H1 (cell line): ENCODE results near the gene TBX4. TPM values are rescaled to one million over a fixed set of nuclear protein-coding genes. Genes with fewer than 3 reads are reported as not detected.
"Not testable (repeated sequence)": the region's sequence is repeated elsewhere in the genome, so short reads cannot be mapped to it uniquely, and the experiment has no call there.

Experiments
- CTCF ChIA-PET: fragments of 300-600 bp; sonication (Branson Sonifier 250); formaldehyde crosslinking; loops from one replicate; lab custom pipeline; 2021; ENCODE audit not compliant: partially characterized antibody; lab: Charles Lee
- POLR2A ChIA-PET: fragments of 300-600 bp; sonication (Branson Sonifier 250); formaldehyde crosslinking; loops from one replicate; lab custom pipeline; 2021; ENCODE audit warnings: inconsistent platforms; ENCODE audit not compliant: partially characterized antibody; lab: Charles Lee
- DNase-seq, 2 experiments: peaks; one replicate each; pipeline versions ENCODE4 v3.0.0 to v3.0.0-alpha.2; 2010 to 2022; ENCODE audit warnings: low spot score in 2 of 2, low read depth in 1 of 2, mixed read lengths in 1 of 2
- FAIRE-seq: peaks from 2 replicates; lab custom pipeline; 2011; peaks lifted over from hg19 to GRCh38; lab: Jason Lieb, UNC
- H2AFZ ChIP-seq: 2 replicates; pipeline ENCODE4 v1.8.1; 2012; ENCODE audit warnings: low read length, inconsistent platforms
- H2AK5ac ChIP-seq: 2 replicates; pipeline ENCODE4 v1.6.1; 2013; ENCODE audit warnings: low read depth, low read length
- H2BK120ac ChIP-seq: replicated peaks from 2 replicates; pipeline ENCODE3; 2013; ENCODE audit warnings: low read depth, low read length, inconsistent platforms
- H2BK12ac ChIP-seq: 2 replicates; pipeline ENCODE4 v1.6.1; 2013; ENCODE audit warnings: low read depth, low read length
- H2BK15ac ChIP-seq: 2 replicates; pipeline ENCODE4 v1.6.1; 2013; ENCODE audit warnings: low read length
- H2BK20ac ChIP-seq: 2 replicates; pipeline ENCODE4 v1.6.1; 2013; ENCODE audit warnings: low read length
- H2BK5ac ChIP-seq: 2 replicates; pipeline ENCODE4 v1.6.1; 2013; ENCODE audit warnings: low read depth, low read length
- H3K14ac ChIP-seq: 2 replicates; pipeline ENCODE4 v1.6.1; 2013; ENCODE audit warnings: inconsistent platforms; ENCODE audit not compliant: insufficient read length
- H3K18ac ChIP-seq: 2 replicates; pipeline ENCODE4 v1.6.1; 2013; ENCODE audit warnings: low read length; ENCODE audit errors: extremely low read depth
- H3K23ac ChIP-seq: 2 replicates; pipeline ENCODE4 v1.6.1; 2013; ENCODE audit warnings: inconsistent platforms; ENCODE audit not compliant: insufficient read length
- H3K23me2 ChIP-seq: 2 replicates; pipeline ENCODE4 v1.6.1; 2013; ENCODE audit warnings: low read depth, low read length
- H3K27ac ChIP-seq: 2 replicates; pipeline ENCODE4 v1.6.1; 2011; ENCODE audit warnings: low read depth, low read length, inconsistent platforms
- H3K27me3 ChIP-seq, 4 experiments: replicated peaks in 1 of 4; 1 replicate in 1 of 4; 2 replicates in 3 of 4; pipeline versions ENCODE4 v1.6.1 to v1.8.1; 2011 to 2013; ENCODE audit warnings: low read length in 3 of 4, mild to moderate bottlenecking in 3 of 4, inconsistent platforms in 2 of 4, mixed read lengths in 2 of 4, moderate library complexity in 1 of 4; ENCODE audit not compliant: control insufficient read depth in 3 of 4, insufficient read depth in 3 of 4; ENCODE audit errors: extremely low read depth in 1 of 4
- H3K36me3 ChIP-seq, 4 experiments: 2 replicates each; pipeline versions ENCODE4 v1.6.1 to v1.8.1; 2011 to 2013; ENCODE audit warnings: mild to moderate bottlenecking in 4 of 4, low read length in 3 of 4, moderate library complexity in 2 of 4, control low read depth in 1 of 4, inconsistent platforms in 1 of 4; ENCODE audit not compliant: insufficient read depth in 4 of 4, control insufficient read depth in 2 of 4
- H3K4ac ChIP-seq: replicated peaks from 2 replicates; pipeline ENCODE3; 2013; ENCODE audit warnings: low read length, low read depth, mixed read lengths, inconsistent platforms; ENCODE audit not compliant: insufficient read length
- H3K4me1 ChIP-seq, 4 experiments: replicated peaks in 1 of 4; 1 replicate in 1 of 4; 2 replicates in 3 of 4; pipeline versions ENCODE4 v1.6.1 to v1.8.1; 2011 to 2013; ENCODE audit warnings: low read length in 3 of 4, inconsistent platforms in 2 of 4, mixed read lengths in 1 of 4; ENCODE audit not compliant: insufficient read depth in 4 of 4, control insufficient read depth in 3 of 4
- H3K4me2 ChIP-seq, 2 experiments: 2 replicates each; pipeline versions ENCODE4 v1.6.1 to v1.8.1; 2011 to 2013; ENCODE audit warnings: low read depth in 2 of 2, low read length in 2 of 2, control low read depth in 1 of 2, inconsistent platforms in 1 of 2, mild to moderate bottlenecking in 1 of 2; ENCODE audit not compliant: insufficient read depth in 1 of 2
- H3K4me3 ChIP-seq, 4 experiments: fragments of 200-600, 300-600 bp in 1 of 4; sonication (generic), shearing (Covaris generic), sonication (Bioruptor Twin) in 1 of 4; 2 replicates each; pipeline versions ENCODE4 v1.5.1 to v1.8.1; 2011 to 2016; ENCODE audit warnings: low read length in 4 of 4, low read depth in 3 of 4, control low read depth in 2 of 4, inconsistent platforms in 2 of 4, mild to moderate bottlenecking in 2 of 4, mixed read lengths in 1 of 4, moderate library complexity in 1 of 4; ENCODE audit not compliant: insufficient read depth in 2 of 4; ENCODE audit errors: extremely low read depth in 1 of 4
- H3K56ac ChIP-seq: replicated peaks from 2 replicates; pipeline ENCODE3; 2013; ENCODE audit warnings: low read depth, mild to moderate bottlenecking, mixed read lengths, low read length, inconsistent platforms; ENCODE audit not compliant: insufficient read length
- H3K79me1 ChIP-seq: 2 replicates; pipeline ENCODE4 v1.6.1; 2013; ENCODE audit warnings: low read depth, low read length, control low read depth
- H3K79me2 ChIP-seq, 2 experiments: 2 replicates each; pipeline versions ENCODE4 v1.6.1 to v1.8.1; 2012 to 2013; ENCODE audit warnings: low read length in 2 of 2, mild to moderate bottlenecking in 2 of 2, inconsistent platforms in 1 of 2; ENCODE audit not compliant: insufficient read depth in 2 of 2, control insufficient read depth in 1 of 2
- H3K9ac ChIP-seq, 4 experiments: replicated peaks in 1 of 4; 1 replicate in 1 of 4; 2 replicates in 3 of 4; pipeline versions ENCODE4 v1.6.1 to v1.8.1; 2011 to 2013; ENCODE audit warnings: low read depth in 3 of 4, low read length in 3 of 4, control low read depth in 2 of 4, mild to moderate bottlenecking in 2 of 4, moderate library complexity in 2 of 4, inconsistent platforms in 1 of 4; ENCODE audit errors: extremely low read depth in 1 of 4
- H3K9me3 ChIP-seq, 2 experiments: 2 replicates each; pipeline versions ENCODE4 v1.6.1 to v1.8.1; 2012 to 2013; ENCODE audit warnings: mild to moderate bottlenecking in 2 of 2, moderate library complexity in 2 of 2, control low read depth in 1 of 2, inconsistent platforms in 1 of 2, low read depth in 1 of 2, low read length in 1 of 2, mixed read lengths in 1 of 2; ENCODE audit not compliant: insufficient read depth in 2 of 2
- H4K20me1 ChIP-seq, 2 experiments: replicated peaks in 1 of 2; 2 replicates each; pipeline versions ENCODE3 to v1.8.1; 2011 to 2013; ENCODE audit warnings: inconsistent platforms in 2 of 2, low read length in 2 of 2, mild to moderate bottlenecking in 1 of 2; ENCODE audit not compliant: insufficient read depth in 2 of 2, control insufficient read depth in 1 of 2
- H4K5ac ChIP-seq: 2 replicates; pipeline ENCODE4 v1.6.1; 2013; ENCODE audit warnings: low read length, low read depth, mixed read lengths, inconsistent platforms; ENCODE audit not compliant: insufficient read length
- H4K8ac ChIP-seq: 2 replicates; pipeline ENCODE4 v1.8.0; 2013; ENCODE audit warnings: mild to moderate bottlenecking, moderate library complexity, low read length, inconsistent platforms; ENCODE audit not compliant: insufficient read depth; ENCODE audit errors: extremely low read depth
- H4K91ac ChIP-seq: replicated peaks from 2 replicates; pipeline ENCODE3; 2013; ENCODE audit warnings: low read length, mixed read lengths, inconsistent platforms; ENCODE audit not compliant: insufficient read length
- WGBS, 2 experiments: shearing (Covaris generic) in 1 of 2; methylation state at CpG; one replicate each; pipeline versions ENCODE4 v1.1.6 to v1.1.7; 2013 to 2015; ENCODE audit warnings: low lambda C conversion rate in 2 of 2, mixed read lengths in 2 of 2, inconsistent platforms in 1 of 2, low coverage in 1 of 2, missing lambda C conversion rate in 1 of 2; ENCODE audit not compliant: insufficient replicate concordance in 2 of 2, insufficient coverage in 1 of 2, insufficient read length in 1 of 2; ENCODE audit errors: extremely low coverage in 1 of 2, missing lambda C conversion rate in 1 of 2; 5-methylcytosine and 5-hydroxymethylcytosine counted together
- polyA plus RNA-seq, 7 experiments: library from polyadenylated mRNA; depleted of rRNA in 3 of 7; stranded (reverse) in 5 of 7; unstranded in 2 of 7; fragments of >200 nt in 5 of 7; fragments of 200-250 nt in 2 of 7; gene quantifications; 1 replicate in 5 of 7; 2 replicates in 1 of 7; 4 replicates in 1 of 7; pipeline versions ENCODE4 v1.2.1 to v1.2.3, GENCODE V29; 2011 to 2013; ENCODE audit warnings: missing spikeins in 2 of 7, mixed read lengths in 2 of 7
- total RNA-seq: library from RNA; stranded (reverse); fragmentation: NEBNext Ultra II Directional; extraction: Animal tissue kit (Norgen Biotek cat#: 25700); gene quantifications from 2 replicates; pipeline ENCODE4 v1.2.1, GENCODE V29; 2021

The TBX4 gene
- total and polyA plus RNA-seq, 2 of the 8 experiments (the other 6 are each of a cell fraction or from before 2014, with no cell fraction given): 0.02 TPM; not detected in 1

- DNase-seq, H3K56ac ChIP-seq, H2BK120ac ChIP-seq, H4K91ac ChIP-seq, H4K5ac ChIP-seq, H3K9ac ChIP-seq, H3K9me3 ChIP-seq, H2BK20ac ChIP-seq, H3K27ac ChIP-seq, H3K36me3 ChIP-seq, H3K4me3 ChIP-seq, H3K79me2 ChIP-seq, POLR2A ChIA-PET, H2BK15ac ChIP-seq, H3K23me2 ChIP-seq, H3K23ac ChIP-seq, FAIRE-seq, H3K4ac ChIP-seq, H4K8ac ChIP-seq, H2BK12ac ChIP-seq, H3K4me2 ChIP-seq, H3K4me1 ChIP-seq, H3K79me1 ChIP-seq, H3K27me3 ChIP-seq, H4K20me1 ChIP-seq, H2AFZ ChIP-seq, H3K18ac ChIP-seq, H2BK5ac ChIP-seq, H2AK5ac ChIP-seq, H3K14ac ChIP-seq: not testable (repeated sequence)
- CTCF ChIA-PET: interaction anchor here (3.9 kb wide), 1 partner anchor 9 kb away, joined by 19 read pairs; no protein-coding TSS in a partner anchor
- 75% methylated on average over 6 of the region's 6 CpGs; no CpG with 5 or more reads in 1 of the 2 experiments for WGBS, 2 experiments
Observed at GRCh38 chr17:61441507-61441906, 10.7 kb upstream of the TBX4 start.
